Upper lobe of left lung (tissue), 6 donors: ENCODE measurements around the gene RANGRF. TPM values are rescaled to one million over a fixed set of nuclear protein-coding genes. Genes with fewer than 3 reads are reported as not detected.
A peak's percentile ranks its signal among the peaks of the same experiment; 100 is the strongest.

Experiments used
- ATAC-seq, 2 donors: fragments of 200-7000 bp; cut with Tn5 transposase; one replicate each; pipeline ENCODE4 v1.9.1; 2022; ENCODE audit warnings: mild to moderate bottlenecking in 2 of 2, moderate library complexity in 2 of 2; ENCODE audit not compliant: low FRiP score in 2 of 2
- DNase-seq, 2 donors: peaks; one replicate each; pipeline ENCODE4 v3.0.0-alpha.2; 2019 to 2020
- H3K27ac ChIP-seq, 4 donors: fragments of 200-600 bp; sonication (generic); one replicate each; pipeline ENCODE4 v1.5.1; 2016 to 2019
- H3K27me3 ChIP-seq, 4 donors: fragments of 200-600 bp; sonication (generic); one replicate each; pipeline ENCODE4 v1.5.1; 2017 to 2019
- H3K36me3 ChIP-seq, 4 donors: fragments of 200-600 bp; sonication (generic); one replicate each; pipeline ENCODE4 v1.5.1; 2016 to 2019
- H3K4me1 ChIP-seq, 4 donors: fragments of 200-600 bp; sonication (generic); one replicate each; pipeline ENCODE4 v1.5.1; 2018 to 2019
- H3K4me3 ChIP-seq, 4 donors: fragments of 200-600 bp; sonication (generic); one replicate each; pipeline ENCODE4 v1.5.1; 2017 to 2019; ENCODE audit warnings: mild to moderate bottlenecking in 2 of 4, moderate library complexity in 1 of 4
- H3K9me3 ChIP-seq, 4 donors: fragments of 200-600 bp; sonication (generic); one replicate each; pipeline ENCODE4 v1.5.1; 2018 to 2019
- CTCF ChIP-seq, 6 experiments: fragments of 450-650 bp in 4 of 6; fragments of 200-600 bp in 2 of 6; sonication (generic) in 2 of 6; IDR thresholded peaks; one replicate each; pipeline ENCODE4 v1.5.1; 2016 to 2019; ENCODE audit warnings: antibody characterized with exemption in 6 of 6
- EP300 ChIP-seq, 4 donors: sonication (generic); formaldehyde crosslinking; IDR thresholded peaks; one replicate each; pipeline ENCODE4 v1.5.1; 2017; ENCODE audit warnings: antibody characterized with exemption in 4 of 4, control low read depth in 2 of 4
- POLR2A ChIP-seq, 4 donors: fragments of 450-650 bp; IDR thresholded peaks; one replicate each; pipeline ENCODE4 v1.5.1; 2016 to 2017; ENCODE audit warnings: antibody characterized with exemption in 4 of 4, mild to moderate bottlenecking in 2 of 4
- POLR2AphosphoS5 ChIP-seq, 2 donors: sonication (generic); formaldehyde crosslinking; IDR thresholded peaks; one replicate each; pipeline ENCODE4 v1.5.1; 2017; ENCODE audit warnings: antibody characterized with exemption in 2 of 2
- WGBS, 2 donors: methylation state at CpG; one replicate each; pipeline ENCODE4 v1.1.5; 2017 to 2018; 5-methylcytosine and 5-hydroxymethylcytosine counted together
- total RNA-seq, 6 donors: library from RNA; depleted of rRNA in 4 of 6; stranded (reverse); fragments of >200 nt in 4 of 6; gene quantifications; one replicate each; pipeline versions ENCODE4 v1.1.0 to v1.2.1, GENCODE V29; 2016 to 2021
- donor health status: DM: no; HTN: no; CAD: no; lungs with moderate emphysema.
- donor health status: DM: no; HTN: yes; CAD: no; lungs with severe emphysema.

RANGRF gene
- total RNA-seq, 6 donors from 2014 or later = 19.9 to 32.4 (median 26.6) TPM

- Histone ChIP-seq H3K36me3 (peaks cover 0 to 25% (median 3%) of the 10 kb centered on the region in 4 donors), H3K27ac (no peak overlapping the region), H3K9me3 (no peaks in the 10 kb centered on the region), H3K4me1 (peaks cover 6 to 19% (median 14%) of the 10 kb centered on the region in 4 donors), H3K4me3 (no peak overlapping the region), H3K27me3 (peaks cover 0 to 3% (median 0%) of the 10 kb centered on the region in 4 donors)
- no peak for TF ChIP-seq POLR2AphosphoS5 (IDR thresholded peaks at IDR 0.05)
- TF ChIP-seq EP300 (IDR thresholded peaks at IDR 0.05) = no peak
- TF ChIP-seq POLR2A (IDR thresholded peaks at IDR 0.05) = no peak
- TF ChIP-seq CTCF (IDR thresholded peaks at IDR 0.05) = no peak
- WGBS, 2 donors = 84 to 95% methylated on average over 3 to 8 of the region's 8 CpGs
- DNase-seq (no peak), ATAC-seq (no peak)
Measured at GRCh38 chr17:8322061-8322460, 33.6 kb downstream of the RANGRF start.

GRCh38 chr17:8324132-8324531, 35.7 kb downstream of the RANGRF start:
- no peak for DNase-seq
- ATAC-seq = no peak
- Histone ChIP-seq H3K4me1 (peaks cover 6 to 26% (median 18%) of the 10 kb centered on the region in 4 donors), H3K36me3 (peaks cover 0 to 15% (median 0%) of the 10 kb centered on the region in 4 donors), H3K4me3 (no peak overlapping the region), H3K27me3 (peaks cover 0 to 8% (median 0%) of the 10 kb centered on the region in 4 donors), H3K9me3 (no peaks in the 10 kb centered on the region), H3K27ac (peak overlapping the region in 2 of 4 donors; percentile 1 to 2)
- 68 to 77% methylated on average over 3 to 5 of the region's 5 CpGs for WGBS, 2 donors
- no peak for TF ChIP-seq CTCF (IDR thresholded peaks at IDR 0.05)
- no peak for TF ChIP-seq EP300 (IDR thresholded peaks at IDR 0.05)
- no peak for TF ChIP-seq POLR2A (IDR thresholded peaks at IDR 0.05)
- TF ChIP-seq POLR2AphosphoS5 (IDR thresholded peaks at IDR 0.05) = no peak

GRCh38 chr17:8324923-8325322, 36.5 kb downstream of the RANGRF start:
- H3K4me1 ChIP-seq = peaks cover 6 to 26% (median 18%) of the 10 kb centered on the region in 4 donors
- TF ChIP-seq EP300 (IDR thresholded peaks at IDR 0.05) (no peak), POLR2AphosphoS5 (IDR thresholded peaks at IDR 0.05) (no peak), POLR2A (IDR thresholded peaks at IDR 0.05) (no peak), CTCF (IDR thresholded peaks at IDR 0.05) (no peak)
- peaks cover 0 to 8% (median 0%) of the 10 kb centered on the region in 4 donors for H3K27me3 ChIP-seq
- peaks cover 0 to 11% (median 0%) of the 10 kb centered on the region in 4 donors for H3K36me3 ChIP-seq
- H3K4me3 ChIP-seq = no peak overlapping the region
- H3K9me3 ChIP-seq = no peaks in the 10 kb centered on the region
- DNase-seq (no peak), ATAC-seq (no peak)
- peak overlapping the region in 2 of 4 donors; percentile 39 to 82 for H3K27ac ChIP-seq
- WGBS, 2 donors = 64 to 80% methylated on average over 1 to 5 of the region's 5 CpGs

- ATAC-seq (peak; percentile 12 to 80), DNase-seq (peak in 1 of 2 donors; percentile 88)
- WGBS, 2 donors = 3 to 6% methylated on average over 10 to 38 of the region's 48 CpGs
Measured at GRCh38 chr17:8326511-8327302, 38.2 kb downstream of the RANGRF start.

More at GRCh38 chr17:8326511-8327302, 38.2 kb downstream of the RANGRF start:
- Histone ChIP-seq H3K36me3 (peaks cover 0 to 3% (median 0%) of the 10 kb centered on the region in 4 donors), H3K27me3 (peaks cover 0 to 8% (median 0%) of the 10 kb centered on the region in 4 donors), H3K4me1 (peaks cover 6 to 26% (median 18%) of the 10 kb centered on the region in 4 donors), H3K27ac (peak overlapping the region; percentile 19 to 82 (median 64)), H3K4me3 (peak overlapping the region; percentile 33 to 50 (median 48)), H3K9me3 (no peaks in the 10 kb centered on the region)
- TF ChIP-seq POLR2A (IDR thresholded peaks at IDR 0.05) (peak in 1 of 4 donors; percentile 4), CTCF (IDR thresholded peaks at IDR 0.05) (no peak), POLR2AphosphoS5 (IDR thresholded peaks at IDR 0.05) (no peak), EP300 (IDR thresholded peaks at IDR 0.05) (no peak)
